Activated CD4-positive, alpha-beta memory T cell treated with anti-CD3 and anti-CD28 coated beads for 36 hours (primary cell): Measurements from ENCODE around the gene LAPTM4A. TPM values are rescaled to one million over a fixed set of nuclear protein-coding genes. Genes with fewer than 3 reads are reported as not detected.
"Not testable (repeated sequence)": the region's sequence is repeated elsewhere in the genome, so short reads cannot be mapped to it uniquely, and the experiment has no call there.

Experiments used
- CTCF ChIA-PET: fragments of 350-600 bp; sonication (Branson Sonifier 250); formaldehyde crosslinking; loops from one replicate; lab custom pipeline; 2021; ENCODE audit warnings: antibody characterized with exemption, inconsistent platforms; lab: Charles Lee
- POLR2A ChIA-PET: fragments of 350-600 bp; sonication (Branson Sonifier 250); formaldehyde crosslinking; loops from one replicate; lab custom pipeline; 2021; ENCODE audit warnings: antibody characterized with exemption; lab: Charles Lee
- DNase-seq: peaks from one replicate; pipeline ENCODE4 v3.0.0-alpha.2; 2020
- H3K27ac Mint-ChIP-seq: one replicate; pipeline ENCODE4 v1.8.0; 2021; ENCODE audit warnings: mixed read lengths
- H3K27me3 Mint-ChIP-seq: one replicate; pipeline ENCODE4 v1.8.0; 2021; ENCODE audit warnings: mixed read lengths
- H3K36me3 Mint-ChIP-seq: one replicate; pipeline ENCODE4 v1.8.0; 2021; ENCODE audit warnings: mixed read lengths
- H3K4me1 Mint-ChIP-seq: one replicate; pipeline ENCODE4 v1.8.0; 2021; ENCODE audit warnings: low read depth, mixed read lengths
- H3K4me3 Mint-ChIP-seq: one replicate; pipeline ENCODE4 v1.8.0; 2021; ENCODE audit warnings: mild to moderate bottlenecking, mixed read lengths
- H3K9me3 Mint-ChIP-seq: one replicate; pipeline ENCODE4 v1.8.0; 2021; ENCODE audit warnings: mixed read lengths
- intact Hi-C: fragments of 100-400 bp; cut with micrococcal nuclease; formaldehyde crosslinking; loops from one replicate; pipeline ENCODE4 v1.15.1; 2023
- total RNA-seq, 2 experiments: library from RNA; stranded (reverse); gene quantifications; one replicate each; pipeline ENCODE4 v1.2.3, GENCODE V29; 2021

Gene LAPTM4A
- total RNA-seq, 2 experiments from 2014 or later = 26.7 to 29.0 TPM

DNA sequence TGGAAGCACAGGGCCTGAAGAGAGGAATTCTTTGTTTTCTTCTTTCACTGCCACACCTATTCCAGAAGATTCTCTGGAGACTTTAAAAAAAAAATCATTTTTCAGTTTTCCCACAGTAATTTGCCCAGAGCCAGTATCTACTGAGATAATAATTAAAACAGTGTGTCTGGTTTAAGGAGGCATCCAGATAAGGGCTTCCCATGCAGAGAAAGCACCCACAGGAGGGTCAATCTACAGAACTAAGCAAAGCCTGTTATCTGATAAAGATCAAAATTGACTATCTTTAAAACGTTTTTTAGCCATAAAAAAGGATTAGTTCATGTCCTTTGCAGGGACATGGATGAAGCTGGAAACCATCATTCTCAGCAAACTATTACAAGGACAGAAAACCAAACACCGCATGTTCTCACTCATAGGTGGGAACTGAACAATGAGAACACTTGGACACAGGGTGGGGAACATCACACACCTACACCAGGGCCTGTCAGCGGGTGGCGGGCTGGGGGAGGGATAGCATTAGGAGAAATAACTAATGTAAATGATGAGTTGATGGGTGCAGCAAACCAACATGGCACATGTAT lies 5.6 kb downstream of the LAPTM4A start:
- DNase-seq, H3K27me3 Mint-ChIP-seq, intact Hi-C loops, POLR2A ChIA-PET, H3K4me3 Mint-ChIP-seq, CTCF ChIA-PET, H3K27ac Mint-ChIP-seq, H3K36me3 Mint-ChIP-seq, H3K9me3 Mint-ChIP-seq: not testable (repeated sequence)
- peaks cover 33% of the 10 kb centered on the region for H3K4me1 Mint-ChIP-seq

DNA sequence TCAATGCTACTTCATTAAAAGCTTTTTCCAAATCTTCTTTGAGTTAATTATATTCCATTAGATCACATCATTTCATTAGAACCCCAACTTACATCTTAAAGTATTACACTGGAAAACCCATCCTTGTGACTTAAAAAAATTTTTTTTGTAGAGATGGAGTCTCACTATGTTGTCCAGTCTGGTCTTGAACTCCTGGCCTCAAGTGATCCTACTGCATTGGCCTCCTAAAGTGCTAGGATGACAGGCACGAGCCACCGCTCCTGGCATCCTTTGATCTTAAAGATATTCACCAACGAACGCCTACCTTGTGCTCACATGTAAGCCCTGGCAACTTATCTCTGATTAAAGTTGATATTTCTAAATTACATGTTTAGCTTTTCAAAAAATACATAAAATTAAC lies 6.7 kb downstream of the LAPTM4A start:
- H3K9me3 Mint-ChIP-seq = no peaks in the 10 kb centered on the region
- no peaks in the 10 kb centered on the region for H3K27me3 Mint-ChIP-seq
- ChIA-PET CTCF (interaction anchor here (1.6 kb wide), 1 partner anchor 29 kb away, joined by 13 read pairs; no protein-coding TSS in a partner anchor), POLR2A (no interaction called here)
- no peak overlapping the region for H3K27ac Mint-ChIP-seq
- peaks cover 27% of the 10 kb centered on the region for H3K4me1 Mint-ChIP-seq
- no peak overlapping the region for H3K4me3 Mint-ChIP-seq
- intact Hi-C loops = no loop called here
- no peak for DNase-seq
- peaks cover 8% of the 10 kb centered on the region for H3K36me3 Mint-ChIP-seq

DNA sequence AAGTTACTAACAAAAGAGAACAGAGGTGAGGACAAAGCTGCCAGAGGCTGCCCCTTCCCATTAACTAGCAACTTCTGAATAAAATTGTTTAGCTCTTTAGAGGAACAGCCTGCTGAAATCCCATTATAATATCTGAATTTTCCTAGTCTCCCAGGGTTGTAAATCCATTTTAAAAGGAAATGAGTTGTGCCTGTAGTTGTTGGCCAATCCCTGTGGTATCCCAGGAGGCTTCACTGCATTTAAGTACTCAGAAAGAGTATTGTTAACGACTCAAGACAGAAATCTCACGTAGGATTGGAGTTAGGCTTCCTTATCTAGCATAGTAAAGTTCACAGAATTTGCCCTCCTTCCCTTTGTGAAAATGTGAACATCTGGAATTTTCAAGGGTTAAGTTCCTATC lies 8.9 kb downstream of the LAPTM4A start:
- Mint-ChIP-seq H3K27me3 (no peaks in the 10 kb centered on the region), H3K9me3 (no peaks in the 10 kb centered on the region), H3K36me3 (peaks cover 19% of the 10 kb centered on the region), H3K27ac (no peak overlapping the region), H3K4me3 (no peak overlapping the region), H3K4me1 (peaks cover 7% of the 10 kb centered on the region)
- CTCF ChIA-PET = interaction anchor here (1.2 kb wide), 1 partner anchor 27 kb away, joined by 4 read pairs; no protein-coding TSS in a partner anchor
- POLR2A ChIA-PET = interaction anchor here (0.6 kb wide), 1 partner anchor 58 kb away, joined by 4 read pairs; no protein-coding TSS in a partner anchor
- intact Hi-C loops = no loop called here
- no peak for DNase-seq

- DNase-seq = no peak
- ChIA-PET POLR2A (no interaction called here), CTCF (interaction anchor here (0.7 to 1.3 kb wide), 2 partner anchors 25 kb away, joined by 3 to 7 read pairs; no protein-coding TSS in a partner anchor)
- no peak overlapping the region for H3K27ac Mint-ChIP-seq
- no peak overlapping the region for H3K4me3 Mint-ChIP-seq
- peaks cover 35% of the 10 kb centered on the region for H3K36me3 Mint-ChIP-seq
- no peaks in the 10 kb centered on the region for H3K27me3 Mint-ChIP-seq
- no peaks in the 10 kb centered on the region for H3K9me3 Mint-ChIP-seq
- intact Hi-C loops = no loop called here
- H3K4me1 Mint-ChIP-seq = peaks cover 5% of the 10 kb centered on the region
These were observed 10.8 kb downstream of the LAPTM4A start for GRCh38 chr2:20040489-20041172.

DNA sequence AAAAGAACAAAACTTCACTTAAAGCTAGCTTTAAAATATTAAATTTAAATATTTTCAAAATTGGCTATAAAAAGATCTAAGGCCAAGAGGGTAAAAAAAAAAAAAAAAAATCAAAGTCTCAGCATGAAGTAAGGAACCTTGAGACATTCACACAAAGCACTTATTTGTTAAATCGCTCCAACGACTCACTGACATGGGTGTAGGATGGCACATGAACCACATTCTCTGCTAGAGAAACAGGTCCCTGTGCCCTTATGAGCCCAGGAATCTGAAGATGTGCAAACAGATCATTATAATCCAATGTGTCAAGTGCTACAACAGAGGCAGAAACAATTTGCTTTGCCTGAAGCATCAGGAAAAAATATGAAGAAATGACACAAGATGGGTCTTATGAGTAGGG lies 13.8 kb downstream of the LAPTM4A start:
- intact Hi-C loops = no loop called here
- H3K9me3 Mint-ChIP-seq = no peaks in the 10 kb centered on the region
- DNase-seq = no peak
- no peak overlapping the region for H3K27ac Mint-ChIP-seq
- ChIA-PET CTCF (no interaction called here), POLR2A (no interaction called here)
- no peaks in the 10 kb centered on the region for H3K4me1 Mint-ChIP-seq
- H3K36me3 Mint-ChIP-seq = peaks cover 61% of the 10 kb centered on the region
- no peaks in the 10 kb centered on the region for H3K27me3 Mint-ChIP-seq
- H3K4me3 Mint-ChIP-seq = no peak overlapping the region

- Mint-ChIP-seq H3K4me1 (no peaks in the 10 kb centered on the region), H3K27me3 (no peaks in the 10 kb centered on the region), H3K36me3 (peaks cover 75% of the 10 kb centered on the region), H3K27ac (no peak overlapping the region), H3K9me3 (no peaks in the 10 kb centered on the region), H3K4me3 (no peak overlapping the region)
- DNase-seq = no peak
- intact Hi-C loops = no loop called here
- ChIA-PET CTCF (interaction anchor here (1.1 to 2.5 kb wide), 2 partner anchors 12 to 20 kb away, joined by 3 to 12 read pairs; no protein-coding TSS in a partner anchor), POLR2A (no interaction called here)
These were observed 15.3 kb downstream of the LAPTM4A start for GRCh38 chr2:20035955-20036666.

GRCh38 chr2:20034821-20035220 lies 16.6 kb downstream of the LAPTM4A start:
- Mint-ChIP-seq H3K27ac (no peak overlapping the region), H3K36me3 (peaks cover 80% of the 10 kb centered on the region), H3K4me3 (no peak overlapping the region), H3K4me1 (no peaks in the 10 kb centered on the region), H3K27me3 (no peaks in the 10 kb centered on the region), H3K9me3 (peaks cover 7% of the 10 kb centered on the region)
- intact Hi-C loops = no loop called here
- ChIA-PET CTCF (interaction anchor here (1.1 to 2.5 kb wide), 2 partner anchors 10 to 19 kb away, joined by 3 to 12 read pairs; no protein-coding TSS in a partner anchor), POLR2A (no interaction called here)
- DNase-seq = no peak

GRCh38 chr2:20034218-20034617 lies 17.2 kb downstream of the LAPTM4A start:
- intact Hi-C loops = no loop called here
- H3K4me3 Mint-ChIP-seq = no peak overlapping the region
- H3K4me1 Mint-ChIP-seq = no peaks in the 10 kb centered on the region

GRCh38 chr2:20033322-20033721 lies 18.1 kb downstream of the LAPTM4A start:
- H3K4me1 Mint-ChIP-seq = no peaks in the 10 kb centered on the region
- intact Hi-C loops = no loop called here
- DNase-seq = no peak
- POLR2A ChIA-PET = no interaction called here
- peaks cover 91% of the 10 kb centered on the region for H3K36me3 Mint-ChIP-seq
- peaks cover 8% of the 10 kb centered on the region for H3K9me3 Mint-ChIP-seq
- CTCF ChIA-PET = interaction anchor here (1.0 kb wide), 1 partner anchor 18 kb away, joined by 3 read pairs; no protein-coding TSS in a partner anchor
- no peak overlapping the region for H3K27ac Mint-ChIP-seq
- no peaks in the 10 kb centered on the region for H3K27me3 Mint-ChIP-seq
- no peak overlapping the region for H3K4me3 Mint-ChIP-seq

More at GRCh38 chr2:20034218-20034617, 17.2 kb downstream of the LAPTM4A start:
- no peak for DNase-seq
- POLR2A ChIA-PET = no interaction called here
- no peaks in the 10 kb centered on the region for H3K27me3 Mint-ChIP-seq
- H3K9me3 Mint-ChIP-seq = peaks cover 8% of the 10 kb centered on the region
- H3K27ac Mint-ChIP-seq = no peak overlapping the region
- CTCF ChIA-PET = interaction anchor here (2.5 kb wide), 1 partner anchor 19 kb away, joined by 12 read pairs; no protein-coding TSS in a partner anchor
- peaks cover 86% of the 10 kb centered on the region for H3K36me3 Mint-ChIP-seq

GRCh38 chr2:20030224-20030623 lies 21.2 kb downstream of the LAPTM4A start:
- Mint-ChIP-seq H3K4me3 (no peak overlapping the region), H3K27ac (no peak overlapping the region)
- POLR2A ChIA-PET = no interaction called here

GRCh38 chr2:20027705-20028434 lies 23.6 kb downstream of the LAPTM4A start:
- H3K4me3 Mint-ChIP-seq = no peak overlapping the region
- DNase-seq = no peak
- H3K36me3 Mint-ChIP-seq = peaks cover 54% of the 10 kb centered on the region
- ChIA-PET CTCF (interaction anchor here (1.2 kb wide), 1 partner anchor 12 kb away, joined by 5 read pairs; no protein-coding TSS in a partner anchor), POLR2A (no interaction called here)
- no peaks in the 10 kb centered on the region for H3K27me3 Mint-ChIP-seq
- intact Hi-C loops = no loop called here
- peaks cover 9% of the 10 kb centered on the region for H3K9me3 Mint-ChIP-seq
- no peak overlapping the region for H3K27ac Mint-ChIP-seq
- no peaks in the 10 kb centered on the region for H3K4me1 Mint-ChIP-seq

More at GRCh38 chr2:20030224-20030623, 21.2 kb downstream of the LAPTM4A start:
- Mint-ChIP-seq H3K4me1 (no peaks in the 10 kb centered on the region), H3K27me3 (no peaks in the 10 kb centered on the region), H3K36me3 (peaks cover 75% of the 10 kb centered on the region), H3K9me3 (peaks cover 8% of the 10 kb centered on the region)
- intact Hi-C loops = no loop called here
- CTCF ChIA-PET = no interaction called here
- no peak for DNase-seq
